ENCODE results near the gene CHRNB1.

GRCh38 chr17:7445619-7445968 is 733 bp downstream of the CHRNB1 start:
- TF ChIP-seq CTCF (IDR thresholded peaks at IDR 0.05) (no peak), POLR2A (IDR thresholded peaks at IDR 0.05; ENCODE audit: low read depth) (no peak), EP300 (IDR thresholded peaks at IDR 0.05) (no peak), POLR2AphosphoS5 (IDR thresholded peaks at IDR 0.05) (no peak)

Measured in esophagus muscularis mucosa (tissue), 4 donors.